A673 (cell line): ENCODE data around the gene AKR1C3.

Source experiments
- CTCF ChIP-seq: fragments of 300-800, 200-600 bp; sonication (generic); conservative IDR thresholded peaks from 2 replicates; pipeline ENCODE4 v1.5.1; 2017; ENCODE audit warnings: low read depth, mild to moderate bottlenecking, antibody characterized with exemption, low read length, moderate library complexity, mixed read lengths
- EZH2 ChIP-seq: fragments of 200-600 bp; sonication (generic); IDR thresholded peaks from 2 replicates; pipeline ENCODE4 v1.6.1; 2017; ENCODE audit warnings: borderline replicate concordance, low read depth, mild to moderate bottlenecking, mixed read lengths, antibody characterized with exemption, low read length; ENCODE audit not compliant: poor library complexity, severe bottlenecking

DNA sequence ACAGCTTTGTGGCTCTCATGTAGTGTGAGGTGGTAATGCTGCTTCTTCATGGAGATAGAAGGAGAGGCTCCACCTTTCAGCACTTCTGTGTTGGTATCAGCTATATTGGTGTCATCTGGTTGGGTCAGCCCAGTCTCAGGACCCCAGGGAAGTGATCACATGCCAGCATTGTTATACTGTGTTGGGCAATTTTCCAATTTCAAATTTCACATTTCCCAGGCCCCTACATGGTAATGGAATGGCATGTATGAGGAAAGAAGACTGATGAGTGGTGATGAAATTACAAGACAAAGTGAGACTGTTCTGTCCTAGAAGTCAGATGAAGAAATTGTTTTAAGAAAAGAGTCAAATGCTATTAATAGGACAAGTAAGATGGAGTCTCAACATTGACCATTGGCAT, 3.7 kb upstream of the AKR1C3 start:
- TF ChIP-seq CTCF = no peak
- TF ChIP-seq EZH2 = no peak
